ENCODE measurements around the gene POU2AF3. TPM values are rescaled to one million over a fixed set of nuclear protein-coding genes. Genes with fewer than 3 reads are reported as not detected.

The POU2AF3 gene
- total RNA-seq, 2 experiments from 2014 or later: not detected

- Histone ChIP-seq H3K27me3 (ENCODE audit: control insufficient read depth in 1 of 2, insufficient read depth in 2 of 2, low read length in 2 of 2) (no peaks in the 10 kb centered on the region), H3K4me3 (ENCODE audit: low read length) (no peak overlapping the region), H3K36me3 (ENCODE audit: insufficient read depth, low read length) (no peaks in the 10 kb centered on the region), H3K27ac (ENCODE audit: low read depth in 1 of 2, low read length in 2 of 2) (no peak overlapping the region), H3K4me1 (ENCODE audit: insufficient read depth, low read length) (no peaks in the 10 kb centered on the region), H3K9me3 (ENCODE audit: control insufficient read depth in 1 of 2, insufficient read depth in 1 of 2, low read length in 2 of 2) (no peaks in the 10 kb centered on the region)
- Mint-ChIP-seq H3K9me3 (peaks cover 7% of the 10 kb centered on the region), H3K27ac (no peak overlapping the region), H3K36me3 (ENCODE audit: low read depth) (no peaks in the 10 kb centered on the region), H3K4me3 (no peak overlapping the region), H3K27me3 (no peaks in the 10 kb centered on the region), H3K4me1 (ENCODE audit: low read depth) (no peaks in the 10 kb centered on the region)
- POLR2A ChIA-PET: no interaction called here
- TF ChIP-seq CTCF (IDR thresholded peaks at IDR 0.05): no peak
- intact Hi-C loops (cut with DNase I, micrococcal nuclease): no loop called here
- DNase-seq: no peak
- ATAC-seq (ENCODE audit: poor library complexity): no peak
- CTCF ChIA-PET: no interaction called here
Observed at GRCh38 chr11:111334532-111335502, 36.5 kb downstream of the POU2AF3 start.

- H3K27ac Mint-ChIP-seq: no peak overlapping the region
- intact Hi-C loops (cut with DNase I, micrococcal nuclease): no loop called here
- Histone ChIP-seq H3K27ac (ENCODE audit: low read depth in 1 of 2, low read length in 2 of 2) (no peak overlapping the region), H3K9me3 (ENCODE audit: control insufficient read depth in 1 of 2, insufficient read depth in 1 of 2, low read length in 2 of 2) (no peaks in the 10 kb centered on the region), H3K36me3 (ENCODE audit: insufficient read depth, low read length) (no peaks in the 10 kb centered on the region), H3K4me1 (ENCODE audit: insufficient read depth, low read length) (no peaks in the 10 kb centered on the region), H3K4me3 (ENCODE audit: low read length) (no peak overlapping the region), H3K27me3 (ENCODE audit: control insufficient read depth in 1 of 2, insufficient read depth in 2 of 2, low read length in 2 of 2) (no peaks in the 10 kb centered on the region)
- no peaks in the 10 kb centered on the region for H3K4me1 Mint-ChIP-seq (ENCODE audit: low read depth)
- no peaks in the 10 kb centered on the region for H3K27me3 Mint-ChIP-seq
- TF ChIP-seq CTCF (IDR thresholded peaks at IDR 0.05): no peak
- peaks cover 8% of the 10 kb centered on the region for H3K9me3 Mint-ChIP-seq
- ATAC-seq (ENCODE audit: poor library complexity) (no peak), DNase-seq (no peak)
- ChIA-PET POLR2A (no interaction called here), CTCF (no interaction called here)
- H3K36me3 Mint-ChIP-seq (ENCODE audit: low read depth): no peaks in the 10 kb centered on the region
- no peak overlapping the region for H3K4me3 Mint-ChIP-seq
Observed at GRCh38 chr11:111335549-111335948, 37.2 kb downstream of the POU2AF3 start.

GRCh38 chr11:111336062-111336461 lies 37.7 kb downstream of the POU2AF3 start:
- no peak overlapping the region for H3K27ac Mint-ChIP-seq
- POLR2A ChIA-PET: no interaction called here
- no peaks in the 10 kb centered on the region for H3K4me1 ChIP-seq (ENCODE audit: insufficient read depth, low read length)

More at GRCh38 chr11:111336062-111336461, 37.7 kb downstream of the POU2AF3 start:
- Histone ChIP-seq H3K27ac (ENCODE audit: low read depth in 1 of 2, low read length in 2 of 2) (no peak overlapping the region), H3K4me3 (ENCODE audit: low read length) (no peak overlapping the region), H3K36me3 (ENCODE audit: insufficient read depth, low read length) (no peaks in the 10 kb centered on the region), H3K9me3 (ENCODE audit: control insufficient read depth in 1 of 2, insufficient read depth in 1 of 2, low read length in 2 of 2) (no peaks in the 10 kb centered on the region), H3K27me3 (ENCODE audit: control insufficient read depth in 1 of 2, insufficient read depth in 2 of 2, low read length in 2 of 2) (no peaks in the 10 kb centered on the region)
- no peak overlapping the region for H3K4me3 Mint-ChIP-seq
- H3K4me1 Mint-ChIP-seq (ENCODE audit: low read depth): no peaks in the 10 kb centered on the region
- intact Hi-C loops (cut with DNase I, micrococcal nuclease): no loop called here
- ATAC-seq (ENCODE audit: poor library complexity): no peak
- CTCF ChIA-PET: no interaction called here
- H3K27me3 Mint-ChIP-seq: no peaks in the 10 kb centered on the region
- peaks cover 8% of the 10 kb centered on the region for H3K9me3 Mint-ChIP-seq
- no peak for TF ChIP-seq CTCF (IDR thresholded peaks at IDR 0.05)
- H3K36me3 Mint-ChIP-seq (ENCODE audit: low read depth): no peaks in the 10 kb centered on the region
- no peak for DNase-seq

Data from CD4-positive, alpha-beta T cell (primary cell).